Activated CD4-positive, alpha-beta T cell treated with anti-CD3 and anti-CD28 coated beads for 36 hours (primary cell): Measurements from ENCODE around the gene KIFAP3. TPM values are rescaled to one million over a fixed set of nuclear protein-coding genes. Genes with fewer than 3 reads are reported as not detected.
"Not testable (repeated sequence)": the region's sequence is repeated elsewhere in the genome, so short reads cannot be mapped to it uniquely, and the experiment has no call there.

ENCODE experiments used
- ATAC-seq: fragments of 200-7000 bp; cut with Tn5 transposase; one replicate; pipeline ENCODE4 v1.10.0; 2021; ENCODE audit warnings: mild to moderate bottlenecking, moderate library complexity
- CTCF ChIA-PET: fragments of 350-600 bp; sonication (Branson Sonifier 250); formaldehyde crosslinking; loops from one replicate; lab custom pipeline; 2021; ENCODE audit warnings: antibody characterized with exemption; lab: Charles Lee
- POLR2A ChIA-PET: fragments of 350-600 bp; sonication (Branson Sonifier 250); formaldehyde crosslinking; loops from one replicate; lab custom pipeline; 2021; ENCODE audit warnings: antibody characterized with exemption, inconsistent platforms; lab: Charles Lee
- DNase-seq: peaks from one replicate; pipeline ENCODE4 v3.0.0-alpha.2; 2020
- H3K27ac Mint-ChIP-seq: one replicate; pipeline ENCODE4 v1.8.0; 2021; ENCODE audit warnings: mixed read lengths
- H3K27me3 Mint-ChIP-seq: one replicate; pipeline ENCODE4 v1.8.0; 2021; ENCODE audit warnings: mixed read lengths
- H3K36me3 Mint-ChIP-seq: one replicate; pipeline ENCODE4 v1.8.0; 2021; ENCODE audit warnings: low read depth, mixed read lengths
- H3K4me1 Mint-ChIP-seq: one replicate; pipeline ENCODE4 v1.8.0; 2021; ENCODE audit warnings: mixed read lengths
- H3K4me3 Mint-ChIP-seq: one replicate; pipeline ENCODE4 v1.8.0; 2021; ENCODE audit warnings: mild to moderate bottlenecking, moderate library complexity, mixed read lengths
- H3K9me3 Mint-ChIP-seq: one replicate; pipeline ENCODE4 v1.8.0; 2021; ENCODE audit warnings: low read depth, mixed read lengths
- intact Hi-C, 2 experiments: fragments of 100-400 bp; cut with DNase I in 1 of 2; cut with micrococcal nuclease in 1 of 2; formaldehyde crosslinking; loops; one replicate each; pipeline versions ENCODE4 v1.14.2 to v1.15.1; 2022 to 2024; cut with DNase I, micrococcal nuclease
- total RNA-seq, 2 experiments: library from RNA; stranded (reverse); gene quantifications; one replicate each; pipeline ENCODE4 v1.2.3, GENCODE V29; 2021

Gene KIFAP3
- total RNA-seq, 2 experiments from 2014 or later: 10.9 to 11.5 TPM

GRCh38 chr1:170020859-170021258 is 53.6 kb downstream of the KIFAP3 start:
- Mint-ChIP-seq H3K27ac (no peak overlapping the region), H3K9me3 (peaks cover 5% of the 10 kb centered on the region), H3K36me3 (peaks cover 27% of the 10 kb centered on the region), H3K4me1 (no peaks in the 10 kb centered on the region), H3K4me3 (no peak overlapping the region), H3K27me3 (no peaks in the 10 kb centered on the region)
- ChIA-PET CTCF (interaction anchor here (0.6 kb wide), 1 partner anchor 10 kb away, joined by 3 read pairs; no protein-coding TSS in a partner anchor), POLR2A (interaction anchor here (0.6 kb wide), 1 partner anchor 243 kb away, joined by 5 read pairs; no protein-coding TSS in a partner anchor)
- intact Hi-C loops: no loop called here
- DNase-seq: no peak
- no peak for ATAC-seq

- Mint-ChIP-seq H3K27ac (no peak overlapping the region), H3K9me3 (peaks cover 5% of the 10 kb centered on the region), H3K27me3 (no peaks in the 10 kb centered on the region), H3K4me1 (no peaks in the 10 kb centered on the region), H3K36me3 (peaks cover 20% of the 10 kb centered on the region), H3K4me3 (no peak overlapping the region)
- ChIA-PET CTCF (interaction anchor here (0.5 kb wide), 1 partner anchor 48 kb away, joined by 3 read pairs; no protein-coding TSS in a partner anchor), POLR2A (no interaction called here)
- intact Hi-C loops: no loop called here
- DNase-seq (no peak), ATAC-seq (no peak)
Measured at GRCh38 chr1:170017478-170017877, 57.0 kb downstream of the KIFAP3 start.

- ChIA-PET CTCF (no interaction called here), POLR2A (no interaction called here)
- no peak overlapping the region for H3K4me3 Mint-ChIP-seq
- H3K4me1 Mint-ChIP-seq: no peaks in the 10 kb centered on the region
- H3K36me3 Mint-ChIP-seq: peaks cover 14% of the 10 kb centered on the region
- no peak overlapping the region for H3K27ac Mint-ChIP-seq
- H3K27me3 Mint-ChIP-seq: no peaks in the 10 kb centered on the region
- peaks cover 2% of the 10 kb centered on the region for H3K9me3 Mint-ChIP-seq
- intact Hi-C loops: no loop called here
- DNase-seq (no peak), ATAC-seq (no peak)
Measured at GRCh38 chr1:170012920-170013319, 61.6 kb downstream of the KIFAP3 start.

- H3K9me3 Mint-ChIP-seq: peaks cover 2% of the 10 kb centered on the region
- no peak overlapping the region for H3K27ac Mint-ChIP-seq
- ATAC-seq (no peak), DNase-seq (peak; percentile 19)
- POLR2A ChIA-PET: no interaction called here
- intact Hi-C loops: no loop called here
- H3K27me3 Mint-ChIP-seq: no peaks in the 10 kb centered on the region
- no peaks in the 10 kb centered on the region for H3K4me1 Mint-ChIP-seq
- H3K36me3 Mint-ChIP-seq: peaks cover 10% of the 10 kb centered on the region
- H3K4me3 Mint-ChIP-seq: no peak overlapping the region
- CTCF ChIA-PET: interaction anchor here (0.8 to 0.9 kb wide), 2 partner anchors 10 to 20 kb away, joined by 3 read pairs; no protein-coding TSS in a partner anchor
Measured at GRCh38 chr1:170010443-170010842, 64.1 kb downstream of the KIFAP3 start.

GRCh38 chr1:170009551-170009950 is 64.9 kb downstream of the KIFAP3 start:
- H3K9me3 Mint-ChIP-seq: peaks cover 2% of the 10 kb centered on the region
- ATAC-seq (no peak), DNase-seq (no peak)
- peaks cover 10% of the 10 kb centered on the region for H3K36me3 Mint-ChIP-seq
- no peaks in the 10 kb centered on the region for H3K4me1 Mint-ChIP-seq
- intact Hi-C loops: no loop called here
- ChIA-PET CTCF (interaction anchor here (0.6 kb wide), 1 partner anchor 57 kb away, joined by 4 read pairs; no protein-coding TSS in a partner anchor), POLR2A (no interaction called here)
- H3K27me3 Mint-ChIP-seq: no peaks in the 10 kb centered on the region
- no peak overlapping the region for H3K4me3 Mint-ChIP-seq
- H3K27ac Mint-ChIP-seq: no peak overlapping the region

GRCh38 chr1:170008745-170009144 is 65.8 kb downstream of the KIFAP3 start:
- intact Hi-C loops, H3K9me3 Mint-ChIP-seq, DNase-seq, POLR2A ChIA-PET, H3K4me3 Mint-ChIP-seq, H3K27me3 Mint-ChIP-seq, CTCF ChIA-PET, ATAC-seq, H3K4me1 Mint-ChIP-seq, H3K27ac Mint-ChIP-seq: not testable (repeated sequence)
- H3K36me3 Mint-ChIP-seq: peaks cover 10% of the 10 kb centered on the region

- CTCF ChIA-PET: interaction anchor here (1.0 kb wide), 1 partner anchor 8 kb away, joined by 3 read pairs; no protein-coding TSS in a partner anchor
- intact Hi-C loops, H3K4me1 Mint-ChIP-seq, DNase-seq, H3K36me3 Mint-ChIP-seq, H3K27me3 Mint-ChIP-seq, POLR2A ChIA-PET, H3K9me3 Mint-ChIP-seq, H3K27ac Mint-ChIP-seq, ATAC-seq, H3K4me3 Mint-ChIP-seq: not testable (repeated sequence)
Measured at GRCh38 chr1:170003270-170003835, 71.1 kb downstream of the KIFAP3 start.

- CTCF ChIA-PET: no interaction called here
- no peaks in the 10 kb centered on the region for H3K9me3 Mint-ChIP-seq
- H3K4me1 Mint-ChIP-seq: no peaks in the 10 kb centered on the region
- intact Hi-C loops: no loop called here
- no peak overlapping the region for H3K27ac Mint-ChIP-seq
- no peaks in the 10 kb centered on the region for H3K36me3 Mint-ChIP-seq
- H3K27me3 Mint-ChIP-seq: no peaks in the 10 kb centered on the region
- POLR2A ChIA-PET: no interaction called here
- ATAC-seq (no peak), DNase-seq (no peak)
- H3K4me3 Mint-ChIP-seq: no peak overlapping the region
Measured at GRCh38 chr1:170001266-170001665, 73.2 kb downstream of the KIFAP3 start.

- Mint-ChIP-seq H3K27ac (no peak overlapping the region), H3K27me3 (no peaks in the 10 kb centered on the region), H3K4me3 (no peak overlapping the region), H3K4me1 (no peaks in the 10 kb centered on the region), H3K9me3 (no peaks in the 10 kb centered on the region), H3K36me3 (no peaks in the 10 kb centered on the region)
- ChIA-PET POLR2A (no interaction called here), CTCF (interaction anchor here (1.4 kb wide), 1 partner anchor 16 kb away, joined by 4 read pairs; no protein-coding TSS in a partner anchor)
- intact Hi-C loops: no loop called here
- ATAC-seq: no peak
- no peak for DNase-seq
Measured at GRCh38 chr1:169999761-170000160, 74.7 kb downstream of the KIFAP3 start.

- Mint-ChIP-seq H3K9me3 (no peaks in the 10 kb centered on the region), H3K27ac (no peak overlapping the region), H3K27me3 (no peaks in the 10 kb centered on the region), H3K4me1 (no peaks in the 10 kb centered on the region), H3K4me3 (no peak overlapping the region), H3K36me3 (no peaks in the 10 kb centered on the region)
- DNase-seq (no peak), ATAC-seq (no peak)
- ChIA-PET CTCF (interaction anchor here (1.4 kb wide), 1 partner anchor 16 kb away, joined by 4 read pairs; no protein-coding TSS in a partner anchor), POLR2A (no interaction called here)
- intact Hi-C loops: no loop called here
Measured at GRCh38 chr1:169999331-169999741, 75.2 kb downstream of the KIFAP3 start.

GRCh38 chr1:169995993-169996392 is 78.5 kb downstream of the KIFAP3 start:
- ATAC-seq: no peak
- no peaks in the 10 kb centered on the region for H3K4me1 Mint-ChIP-seq
- DNase-seq: no peak
- no peak overlapping the region for H3K27ac Mint-ChIP-seq
- H3K4me3 Mint-ChIP-seq: no peak overlapping the region
- CTCF ChIA-PET: interaction anchor here (0.7 kb wide), 1 partner anchor 288 kb away, joined by 3 read pairs; no protein-coding TSS in a partner anchor
- H3K9me3 Mint-ChIP-seq: no peaks in the 10 kb centered on the region
- intact Hi-C loops: no loop called here
- H3K27me3 Mint-ChIP-seq: no peaks in the 10 kb centered on the region
- H3K36me3 Mint-ChIP-seq: no peaks in the 10 kb centered on the region
- POLR2A ChIA-PET: no interaction called here

GRCh38 chr1:169989246-169989645 is 85.2 kb downstream of the KIFAP3 start:
- H3K4me1 Mint-ChIP-seq: no peaks in the 10 kb centered on the region
- ChIA-PET POLR2A (no interaction called here), CTCF (no interaction called here)
- no peaks in the 10 kb centered on the region for H3K36me3 Mint-ChIP-seq
- intact Hi-C loops: no loop called here
- H3K4me3 Mint-ChIP-seq: no peak overlapping the region
- ATAC-seq (no peak), DNase-seq (no peak)
- H3K27me3 Mint-ChIP-seq: no peaks in the 10 kb centered on the region
- no peak overlapping the region for H3K27ac Mint-ChIP-seq
- no peaks in the 10 kb centered on the region for H3K9me3 Mint-ChIP-seq
